ENCODE measurements around the gene TECTA. TPM values are rescaled to one million over a fixed set of nuclear protein-coding genes. Genes with fewer than 3 reads are reported as not detected.
"Not testable (repeated sequence)": the region's sequence is repeated elsewhere in the genome, so short reads cannot be mapped to it uniquely, and the experiment has no call there.

The TECTA gene
- total RNA-seq, 1 experiment from 2014 or later = 1.1 TPM

GRCh38 chr11:121105481-121106195, 4.6 kb downstream of the TECTA start:
- no peaks in the 10 kb centered on the region for H3K27me3 ChIP-seq
- no peak for DNase-seq

DNA sequence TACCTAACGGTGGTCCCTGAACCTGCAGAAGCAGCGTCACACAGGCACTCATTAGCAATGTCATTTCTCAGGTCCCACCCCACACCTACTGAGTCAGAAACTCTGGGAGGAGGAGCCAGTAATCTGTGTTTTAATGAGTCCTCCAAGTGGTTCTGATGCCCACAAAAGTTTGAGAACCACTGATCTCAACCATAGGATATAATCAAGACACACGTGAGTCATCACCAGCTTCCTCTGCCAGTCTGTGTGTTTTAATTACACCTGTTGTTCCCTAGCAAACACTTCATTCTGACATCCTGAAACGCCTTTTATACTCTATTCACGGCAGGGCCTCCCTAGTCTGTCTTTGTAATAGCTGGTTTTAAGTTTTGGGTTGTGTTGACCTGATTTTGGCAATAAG, 5.8 kb downstream of the TECTA start:
- DNase-seq = peak in 1 of 2 experiments; percentile 9
- no peaks in the 10 kb centered on the region for H3K4me1 ChIP-seq
- H3K27ac ChIP-seq = no peak overlapping the region
- no peak overlapping the region for H3K4me3 ChIP-seq
- H3K36me3 ChIP-seq = no peaks in the 10 kb centered on the region
- no peaks in the 10 kb centered on the region for H3K9me3 ChIP-seq (replicated peaks)
- no peaks in the 10 kb centered on the region for H3K27me3 ChIP-seq

More at GRCh38 chr11:121105481-121106195, 4.6 kb downstream of the TECTA start:
- no peaks in the 10 kb centered on the region for H3K4me1 ChIP-seq
- H3K27ac ChIP-seq = no peak overlapping the region
- H3K4me3 ChIP-seq = no peak overlapping the region
- no peaks in the 10 kb centered on the region for H3K36me3 ChIP-seq
- H3K9me3 ChIP-seq (replicated peaks) = no peaks in the 10 kb centered on the region

- Histone ChIP-seq H3K27ac (no peak overlapping the region), H3K4me1 (no peaks in the 10 kb centered on the region), H3K9me3 (replicated peaks) (no peaks in the 10 kb centered on the region), H3K4me3 (no peak overlapping the region), H3K27me3 (no peaks in the 10 kb centered on the region), H3K36me3 (no peaks in the 10 kb centered on the region)
- no peak for DNase-seq
Measured at GRCh38 chr11:121108413-121108812, 7.4 kb downstream of the TECTA start.

DNA sequence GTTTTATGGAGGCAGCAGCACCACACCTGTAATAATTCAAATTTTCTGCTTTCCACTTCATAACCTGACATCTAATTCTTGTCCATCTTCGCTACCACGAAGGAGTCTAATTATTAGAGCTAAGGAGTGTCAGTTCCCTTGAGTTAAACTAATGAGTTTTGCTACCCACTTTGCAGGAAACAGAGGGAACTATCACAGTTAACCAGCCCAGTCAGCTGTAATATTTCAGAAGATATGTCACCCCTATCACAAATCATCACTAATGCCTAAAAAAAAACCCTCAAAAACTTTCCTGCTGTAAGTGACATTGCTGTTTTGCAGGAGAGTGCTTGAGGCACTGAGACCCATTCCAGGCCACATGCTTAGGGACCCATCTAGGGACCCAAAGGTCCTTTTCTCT, 8.4 kb downstream of the TECTA start:
- Histone ChIP-seq H3K9me3 (replicated peaks) (no peaks in the 10 kb centered on the region), H3K4me1 (no peaks in the 10 kb centered on the region), H3K4me3 (no peak overlapping the region), H3K27ac (no peak overlapping the region), H3K36me3 (no peaks in the 10 kb centered on the region), H3K27me3 (no peaks in the 10 kb centered on the region)
- DNase-seq = no peak

GRCh38 chr11:121109916-121110586, 9.0 kb downstream of the TECTA start:
- no peaks in the 10 kb centered on the region for H3K4me1 ChIP-seq
- no peaks in the 10 kb centered on the region for H3K27me3 ChIP-seq
- H3K27ac ChIP-seq = no peak overlapping the region
- DNase-seq = no peak
- no peak overlapping the region for H3K4me3 ChIP-seq
- H3K36me3 ChIP-seq = no peaks in the 10 kb centered on the region
- no peaks in the 10 kb centered on the region for H3K9me3 ChIP-seq (replicated peaks)

GRCh38 chr11:121110871-121111724, 10.1 kb downstream of the TECTA start:
- Histone ChIP-seq H3K9me3 (replicated peaks) (no peaks in the 10 kb centered on the region), H3K4me3 (no peak overlapping the region), H3K27me3 (no peaks in the 10 kb centered on the region), H3K4me1 (no peaks in the 10 kb centered on the region), H3K27ac (no peak overlapping the region), H3K36me3 (no peaks in the 10 kb centered on the region)
- no peak for DNase-seq

DNA sequence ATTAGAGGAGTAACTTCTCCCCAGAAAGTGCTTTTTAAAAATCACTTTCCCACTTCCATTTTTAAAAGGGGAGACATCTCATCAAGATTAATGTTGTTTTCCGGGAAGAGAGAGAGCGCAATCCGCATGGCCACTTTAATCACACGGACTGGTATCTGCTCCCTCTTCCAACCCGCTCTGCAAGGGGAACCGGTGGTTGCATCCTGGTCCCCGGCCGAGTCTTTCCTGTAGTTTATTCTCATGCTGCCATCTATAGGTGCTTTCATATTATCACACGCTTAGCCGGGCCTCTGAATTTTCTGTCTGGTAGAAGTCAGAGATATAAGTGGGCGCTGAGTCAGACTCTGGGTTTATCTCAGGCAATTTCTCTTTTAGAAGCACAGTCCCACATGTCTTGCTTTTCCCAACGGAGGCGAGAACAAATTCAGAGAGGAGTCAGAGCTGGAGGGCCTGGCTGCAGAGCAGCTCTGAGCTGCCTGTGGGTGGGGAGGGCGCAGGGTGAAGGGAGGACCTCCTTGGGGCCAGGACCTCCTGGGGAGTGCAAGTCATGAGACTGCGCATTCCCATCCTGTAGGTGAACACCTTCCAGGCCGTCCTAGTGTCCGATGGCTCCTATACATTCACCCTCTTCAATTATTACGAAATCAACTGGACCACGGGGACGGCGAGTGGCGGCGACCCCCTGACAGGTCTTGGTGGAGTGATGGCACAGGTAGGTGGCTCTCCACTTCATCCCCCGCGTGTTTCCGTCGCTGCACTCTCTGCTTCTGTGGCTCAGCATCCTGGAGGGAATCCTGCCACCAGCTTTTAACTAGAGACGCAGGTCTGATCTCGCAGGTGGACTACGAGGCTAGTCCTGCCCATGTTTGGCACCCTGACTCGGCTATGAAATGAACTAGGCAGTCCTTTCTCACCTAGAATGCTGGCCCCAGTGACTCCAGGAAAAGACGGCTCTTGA, 11.7 kb downstream of the TECTA start:
- Histone ChIP-seq H3K36me3 (no peaks in the 10 kb centered on the region), H3K27ac (no peak overlapping the region), H3K4me3 (no peak overlapping the region), H3K9me3 (replicated peaks) (no peaks in the 10 kb centered on the region), H3K4me1 (no peaks in the 10 kb centered on the region), H3K27me3 (no peaks in the 10 kb centered on the region)
- DNase-seq = peak; percentile 24 to 56

GRCh38 chr11:121113611-121114010, 12.6 kb downstream of the TECTA start:
- Histone ChIP-seq H3K27me3 (no peaks in the 10 kb centered on the region), H3K27ac (no peak overlapping the region), H3K36me3 (no peaks in the 10 kb centered on the region), H3K4me1 (no peaks in the 10 kb centered on the region), H3K4me3 (no peak overlapping the region), H3K9me3 (replicated peaks) (no peaks in the 10 kb centered on the region)
- no peak for DNase-seq

- DNase-seq; H3K4me1 ChIP-seq; H3K4me3 ChIP-seq; H3K9me3 ChIP-seq (replicated peaks); H3K27me3 ChIP-seq; H3K36me3 ChIP-seq; H3K27ac ChIP-seq: not testable (repeated sequence)
Measured at GRCh38 chr11:121115024-121115423, 14.0 kb downstream of the TECTA start.

DNA sequence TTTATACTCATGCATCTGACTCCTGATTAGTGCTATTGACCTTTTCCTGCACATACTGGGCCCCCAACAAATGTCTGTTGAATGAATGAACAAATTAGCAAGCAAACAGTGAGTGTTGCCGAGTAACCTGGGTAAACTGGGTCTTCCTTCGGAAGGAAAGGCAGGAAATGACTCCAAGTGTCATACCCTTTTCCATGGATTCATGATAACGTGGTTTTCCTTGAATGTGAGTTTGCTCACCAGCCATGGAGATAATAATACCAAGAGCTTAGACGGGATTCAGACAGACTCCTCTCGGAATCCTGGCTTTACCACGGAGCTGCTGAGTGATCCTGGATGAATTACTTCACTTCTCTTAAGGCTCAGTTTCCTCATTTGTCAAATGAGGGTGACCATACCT, 16.7 kb downstream of the TECTA start:
- Histone ChIP-seq H3K9me3 (replicated peaks) (no peaks in the 10 kb centered on the region), H3K27me3 (no peaks in the 10 kb centered on the region), H3K27ac (no peak overlapping the region), H3K4me3 (no peak overlapping the region), H3K36me3 (no peaks in the 10 kb centered on the region), H3K4me1 (no peaks in the 10 kb centered on the region)
- DNase-seq = no peak

DNA sequence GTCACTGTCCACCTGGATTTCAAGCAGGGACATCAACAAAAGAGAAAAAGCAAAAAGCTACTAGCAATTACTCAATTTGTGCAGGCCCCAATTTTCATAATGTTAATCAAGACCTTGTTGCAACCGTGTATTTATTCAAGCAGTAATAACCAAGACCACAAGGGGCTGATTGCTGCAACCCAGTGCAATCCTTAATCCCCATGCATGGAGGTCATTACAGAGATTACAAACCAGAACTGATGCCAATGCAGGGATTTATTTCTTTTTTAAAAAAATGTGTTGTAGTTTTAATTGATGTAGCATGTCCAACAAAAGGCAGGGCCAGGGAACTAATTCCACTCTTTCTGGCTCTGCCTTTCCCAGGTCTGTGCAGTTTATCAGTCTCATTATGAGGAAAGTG, 18.4 kb downstream of the TECTA start:
- H3K4me1 ChIP-seq = no peaks in the 10 kb centered on the region

GRCh38 chr11:121122328-121122727, 21.3 kb downstream of the TECTA start:
- DNase-seq = no peak
- no peaks in the 10 kb centered on the region for H3K9me3 ChIP-seq (replicated peaks)
- no peak overlapping the region for H3K27ac ChIP-seq
- no peaks in the 10 kb centered on the region for H3K27me3 ChIP-seq
- no peak overlapping the region for H3K4me3 ChIP-seq
- H3K4me1 ChIP-seq = no peaks in the 10 kb centered on the region
- no peaks in the 10 kb centered on the region for H3K36me3 ChIP-seq

More for the DNA sequence above, 18.4 kb downstream of the TECTA start:
- H3K4me3 ChIP-seq = no peak overlapping the region
- no peaks in the 10 kb centered on the region for H3K27me3 ChIP-seq
- no peaks in the 10 kb centered on the region for H3K36me3 ChIP-seq
- no peaks in the 10 kb centered on the region for H3K9me3 ChIP-seq (replicated peaks)
- no peak overlapping the region for H3K27ac ChIP-seq
- DNase-seq = peak in 1 of 2 experiments; percentile 6

- H3K27ac ChIP-seq = no peak overlapping the region
- H3K27me3 ChIP-seq = no peaks in the 10 kb centered on the region
- H3K4me3 ChIP-seq = no peak overlapping the region
- DNase-seq = no peak
- no peaks in the 10 kb centered on the region for H3K9me3 ChIP-seq (replicated peaks)
- H3K36me3 ChIP-seq = no peaks in the 10 kb centered on the region
- H3K4me1 ChIP-seq = no peaks in the 10 kb centered on the region
Measured at GRCh38 chr11:121123496-121124069, 22.5 kb downstream of the TECTA start.

GRCh38 chr11:121127809-121128208, 26.8 kb downstream of the TECTA start:
- DNase-seq = no peak
- H3K4me3 ChIP-seq = no peak overlapping the region
- H3K36me3 ChIP-seq = no peaks in the 10 kb centered on the region
- H3K27me3 ChIP-seq = no peaks in the 10 kb centered on the region
- H3K27ac ChIP-seq = no peak overlapping the region
- no peaks in the 10 kb centered on the region for H3K9me3 ChIP-seq (replicated peaks)
- H3K4me1 ChIP-seq = no peaks in the 10 kb centered on the region

All from SJCRH30 (cell line).